Measurements from ENCODE around the gene PDPR. TPM values are rescaled to one million over a fixed set of nuclear protein-coding genes. Genes with fewer than 3 reads are reported as not detected.
"Not testable (repeated sequence)": the region's sequence is repeated elsewhere in the genome, so short reads cannot be mapped to it uniquely, and the experiment has no call there.

PDPR gene
- total and polyA plus RNA-seq, 9 donors, result 14.1 to 29.7 (median 16.6) TPM

DNA sequence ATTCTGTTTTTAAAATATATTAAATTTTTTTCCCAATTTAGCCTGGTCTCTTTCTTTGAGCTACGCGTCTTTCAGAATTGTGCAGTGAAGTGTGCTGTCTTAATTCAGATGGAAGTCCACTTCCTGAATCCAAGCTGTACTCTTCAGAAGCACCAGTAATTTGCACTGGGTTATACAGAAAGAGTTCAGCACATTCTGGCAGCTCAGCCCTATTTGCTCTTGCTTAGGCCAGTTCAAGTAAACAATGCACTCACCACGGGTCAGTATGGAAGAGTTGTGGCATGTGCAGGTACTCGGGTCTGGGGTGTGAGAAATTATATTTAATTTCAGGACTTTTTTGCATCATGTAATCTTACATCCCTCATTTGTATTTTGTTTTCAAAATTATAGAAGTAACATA, 25.3 kb upstream of the PDPR start:
- not testable (repeated sequence) for H3K4me3 ChIP-seq (ENCODE audit: low read length)
- no CpG with 5 or more reads among the region's 4 CpGs for whole genome bisulfite sequencing (ENCODE audit: insufficient coverage)

DNA sequence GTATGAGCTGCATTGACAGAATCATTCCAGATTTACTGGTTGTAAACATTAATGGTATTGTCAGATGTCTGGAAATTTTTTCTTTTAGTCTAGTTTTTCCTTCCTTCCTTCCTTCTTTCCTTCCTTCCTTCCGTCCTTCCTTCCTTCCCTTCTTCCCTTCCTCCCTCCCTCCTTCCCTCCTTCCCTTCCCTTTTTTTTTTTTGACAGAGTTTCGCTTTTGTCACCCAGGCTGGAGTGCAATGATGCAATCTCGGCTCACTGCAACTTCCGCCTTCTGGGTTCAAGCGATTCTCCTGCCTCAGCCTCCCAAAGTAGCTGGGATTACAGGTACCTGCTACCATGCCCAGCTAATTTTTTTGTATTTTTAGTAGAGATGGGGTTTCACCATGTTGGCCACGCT, 24.8 kb upstream of the PDPR start:
- no CpG with 5 or more reads among the region's 6 CpGs for WGBS (ENCODE audit: insufficient coverage)
- not testable (repeated sequence) for H3K27me3 ChIP-seq (ENCODE audit: control insufficient read depth, insufficient read depth, low read length); H3K36me3 ChIP-seq (ENCODE audit: control insufficient read depth, insufficient read depth, low read length); DNase-seq; H3K27ac ChIP-seq (ENCODE audit: low read length); H3K4me3 ChIP-seq (ENCODE audit: low read length); H3K9me3 ChIP-seq (replicated peaks; ENCODE audit: control insufficient read depth, low read depth, low read length); H3K4me1 ChIP-seq (ENCODE audit: control insufficient read depth, insufficient read depth, low read length)

More for the DNA sequence above, 25.3 kb upstream of the PDPR start:
- DNase-seq; H3K9me3 ChIP-seq (replicated peaks; ENCODE audit: control insufficient read depth, low read depth, low read length); H3K36me3 ChIP-seq (ENCODE audit: control insufficient read depth, insufficient read depth, low read length); H3K4me1 ChIP-seq (ENCODE audit: control insufficient read depth, insufficient read depth, low read length); H3K27me3 ChIP-seq (ENCODE audit: control insufficient read depth, insufficient read depth, low read length); H3K27ac ChIP-seq (ENCODE audit: low read length): not testable (repeated sequence)

- not testable (repeated sequence) for H3K36me3 ChIP-seq (ENCODE audit: control insufficient read depth, insufficient read depth, low read length); H3K27me3 ChIP-seq (ENCODE audit: control insufficient read depth, insufficient read depth, low read length); H3K4me1 ChIP-seq (ENCODE audit: control insufficient read depth, insufficient read depth, low read length); H3K4me3 ChIP-seq (ENCODE audit: low read length); DNase-seq; H3K27ac ChIP-seq (ENCODE audit: low read length); H3K9me3 ChIP-seq (replicated peaks; ENCODE audit: control insufficient read depth, low read depth, low read length)
- WGBS (ENCODE audit: insufficient coverage), result no CpG with 5 or more reads among the region's 4 CpGs
Measured at GRCh38 chr16:70091104-70091503, 23.0 kb upstream of the PDPR start.

- no CpG with 5 or more reads among the region's 1 CpG for WGBS (ENCODE audit: insufficient coverage)
- H3K27ac ChIP-seq (ENCODE audit: low read length); H3K36me3 ChIP-seq (ENCODE audit: control insufficient read depth, insufficient read depth, low read length); H3K4me3 ChIP-seq (ENCODE audit: low read length); H3K4me1 ChIP-seq (ENCODE audit: control insufficient read depth, insufficient read depth, low read length); H3K9me3 ChIP-seq (replicated peaks; ENCODE audit: control insufficient read depth, low read depth, low read length); H3K27me3 ChIP-seq (ENCODE audit: control insufficient read depth, insufficient read depth, low read length): not testable (repeated sequence)
- DNase-seq, result peak; percentile 30
Measured at GRCh38 chr16:70094096-70094495, 20.0 kb upstream of the PDPR start.

GRCh38 chr16:70109583-70110279, 4.4 kb upstream of the PDPR start:
- not testable (repeated sequence) for H3K4me1 ChIP-seq (ENCODE audit: control insufficient read depth, insufficient read depth, low read length); H3K9me3 ChIP-seq (replicated peaks; ENCODE audit: control insufficient read depth, low read depth, low read length); H3K27ac ChIP-seq (ENCODE audit: low read length); H3K36me3 ChIP-seq (ENCODE audit: control insufficient read depth, insufficient read depth, low read length); H3K27me3 ChIP-seq (ENCODE audit: control insufficient read depth, insufficient read depth, low read length); DNase-seq; H3K4me3 ChIP-seq (ENCODE audit: low read length)
- WGBS (ENCODE audit: insufficient coverage), result 80% methylated on average over 6 of the region's 15 CpGs

DNA sequence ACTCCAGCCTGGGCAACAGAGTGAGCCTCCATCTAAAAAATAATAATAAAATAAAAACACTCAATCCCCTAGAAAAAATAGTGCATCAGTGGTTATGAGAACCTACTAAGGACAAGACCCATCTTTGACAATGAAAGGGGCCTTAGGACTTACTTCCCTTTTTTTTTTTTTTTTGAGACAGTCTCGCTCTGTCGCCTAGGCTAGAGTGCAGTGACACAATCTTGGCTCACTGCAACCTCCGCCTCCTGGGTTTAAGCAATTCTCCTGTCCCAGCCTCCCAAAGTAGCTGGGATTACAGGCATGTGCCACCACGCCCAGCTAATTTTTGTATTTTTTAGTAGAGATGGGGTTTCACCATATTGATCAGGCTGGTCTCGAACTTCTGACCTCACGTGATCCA, 2.0 kb upstream of the PDPR start:
- H3K36me3 ChIP-seq (ENCODE audit: control insufficient read depth, insufficient read depth, low read length); H3K4me1 ChIP-seq (ENCODE audit: control insufficient read depth, insufficient read depth, low read length); DNase-seq; H3K4me3 ChIP-seq (ENCODE audit: low read length); H3K27ac ChIP-seq (ENCODE audit: low read length); H3K9me3 ChIP-seq (replicated peaks; ENCODE audit: control insufficient read depth, low read depth, low read length); H3K27me3 ChIP-seq (ENCODE audit: control insufficient read depth, insufficient read depth, low read length): not testable (repeated sequence)
- WGBS (ENCODE audit: insufficient coverage), result no CpG with 5 or more reads among the region's 6 CpGs

DNA sequence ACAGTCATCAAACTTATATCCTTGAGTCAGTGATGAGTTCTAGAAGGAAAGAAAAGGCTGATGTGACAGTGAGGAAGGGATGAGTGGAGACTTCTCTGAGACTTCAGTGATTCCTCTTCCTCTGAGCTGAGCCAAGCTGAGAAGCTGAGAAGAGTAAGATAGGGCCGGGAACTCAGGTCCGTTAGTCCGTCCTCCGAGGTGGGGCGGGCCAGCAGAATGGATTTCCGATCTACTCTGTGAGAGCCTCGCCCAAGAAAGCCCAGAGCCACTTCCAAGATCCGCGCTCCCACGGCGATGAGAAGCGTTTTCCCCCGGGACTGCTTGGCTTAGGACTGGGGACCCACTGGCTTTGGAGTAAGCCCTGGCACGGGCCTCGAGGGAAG, 542 bp upstream of the PDPR start:
- H3K4me1 ChIP-seq (ENCODE audit: control insufficient read depth, insufficient read depth, low read length); H3K27me3 ChIP-seq (ENCODE audit: control insufficient read depth, insufficient read depth, low read length); H3K9me3 ChIP-seq (replicated peaks; ENCODE audit: control insufficient read depth, low read depth, low read length); DNase-seq; H3K36me3 ChIP-seq (ENCODE audit: control insufficient read depth, insufficient read depth, low read length): not testable (repeated sequence)
- Histone ChIP-seq H3K27ac (ENCODE audit: low read length) (peak overlapping the region; percentile 71), H3K4me3 (ENCODE audit: low read length) (peak overlapping the region; percentile 66)
- no CpG with 5 or more reads among the region's 15 CpGs for WGBS (ENCODE audit: insufficient coverage)

GRCh38 chr16:70118354-70118753, 4.2 kb downstream of the PDPR start:
- WGBS (ENCODE audit: insufficient coverage), result 96% methylated on average over 2 of the region's 6 CpGs
- not testable (repeated sequence) for H3K27ac ChIP-seq (ENCODE audit: low read length); H3K27me3 ChIP-seq (ENCODE audit: control insufficient read depth, insufficient read depth, low read length); DNase-seq; H3K9me3 ChIP-seq (replicated peaks; ENCODE audit: control insufficient read depth, low read depth, low read length); H3K4me3 ChIP-seq (ENCODE audit: low read length); H3K4me1 ChIP-seq (ENCODE audit: control insufficient read depth, insufficient read depth, low read length)
- peaks cover 14% of the 10 kb centered on the region for H3K36me3 ChIP-seq (ENCODE audit: control insufficient read depth, insufficient read depth, low read length)

DNA sequence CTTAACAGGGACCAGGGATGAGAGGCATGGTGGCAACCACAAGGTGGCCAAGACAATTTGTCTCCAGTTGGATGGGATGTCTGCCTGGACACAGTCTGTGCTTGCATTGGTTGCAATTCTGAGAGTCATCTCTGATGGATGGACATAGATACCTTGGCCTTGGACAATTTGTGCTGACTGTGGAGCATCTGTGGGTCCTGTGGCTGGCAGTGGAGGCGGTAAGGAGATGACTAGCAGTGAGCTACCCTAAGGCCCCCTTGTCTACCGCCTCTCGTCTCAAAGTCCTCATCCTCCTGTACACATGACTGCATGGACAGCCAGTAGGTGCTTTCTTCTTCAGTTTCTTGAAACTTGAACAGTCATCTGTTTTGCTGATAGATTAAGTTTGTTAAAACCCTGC, 4.6 kb downstream of the PDPR start:
- H3K4me3 ChIP-seq (ENCODE audit: low read length); H3K27ac ChIP-seq (ENCODE audit: low read length); H3K4me1 ChIP-seq (ENCODE audit: control insufficient read depth, insufficient read depth, low read length); H3K27me3 ChIP-seq (ENCODE audit: control insufficient read depth, insufficient read depth, low read length); H3K9me3 ChIP-seq (replicated peaks; ENCODE audit: control insufficient read depth, low read depth, low read length); DNase-seq: not testable (repeated sequence)
- H3K36me3 ChIP-seq (ENCODE audit: control insufficient read depth, insufficient read depth, low read length), result peaks cover 18% of the 10 kb centered on the region
- no CpG with 5 or more reads among the region's 3 CpGs for WGBS (ENCODE audit: insufficient coverage)

GRCh38 chr16:70120398-70120797, 6.3 kb downstream of the PDPR start:
- 80% methylated on average over 2 of the region's 8 CpGs for WGBS (ENCODE audit: insufficient coverage)
- DNase-seq; H3K27ac ChIP-seq (ENCODE audit: low read length); H3K9me3 ChIP-seq (replicated peaks; ENCODE audit: control insufficient read depth, low read depth, low read length); H3K4me3 ChIP-seq (ENCODE audit: low read length); H3K27me3 ChIP-seq (ENCODE audit: control insufficient read depth, insufficient read depth, low read length); H3K4me1 ChIP-seq (ENCODE audit: control insufficient read depth, insufficient read depth, low read length): not testable (repeated sequence)
- H3K36me3 ChIP-seq (ENCODE audit: control insufficient read depth, insufficient read depth, low read length), result peaks cover 24% of the 10 kb centered on the region

GRCh38 chr16:70123822-70124221, 9.7 kb downstream of the PDPR start:
- 90% methylated on average over 14 of the region's 14 CpGs for WGBS (ENCODE audit: insufficient coverage)
- H3K9me3 ChIP-seq (replicated peaks; ENCODE audit: control insufficient read depth, low read depth, low read length); H3K27me3 ChIP-seq (ENCODE audit: control insufficient read depth, insufficient read depth, low read length); DNase-seq; H3K4me1 ChIP-seq (ENCODE audit: control insufficient read depth, insufficient read depth, low read length); H3K4me3 ChIP-seq (ENCODE audit: low read length); H3K27ac ChIP-seq (ENCODE audit: low read length): not testable (repeated sequence)
- peaks cover 45% of the 10 kb centered on the region for H3K36me3 ChIP-seq (ENCODE audit: control insufficient read depth, insufficient read depth, low read length)
